Measurements from ENCODE around the gene SLC25A21.
A peak's percentile ranks its signal among the peaks of the same experiment; 100 is the strongest.

Gene SLC25A21

DNA sequence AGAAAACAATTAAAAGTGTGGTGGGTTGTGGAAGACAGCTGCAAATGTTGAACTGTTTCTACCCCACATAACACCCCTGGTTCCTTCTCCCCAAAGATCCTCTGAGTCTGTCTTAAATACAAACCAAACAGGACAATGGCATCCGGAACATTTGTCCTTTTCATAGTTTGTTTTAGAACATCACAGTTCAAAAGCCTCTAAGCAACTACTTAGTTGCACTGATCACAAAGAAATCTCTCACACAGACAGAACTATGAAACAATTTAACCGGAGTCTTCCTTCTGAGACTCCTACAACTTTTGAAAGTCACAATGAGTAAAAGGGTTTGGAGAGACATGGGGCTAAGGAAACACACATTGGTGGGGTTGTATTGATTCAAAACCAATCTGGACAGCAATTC lies 125.6 kb downstream of the SLC25A21 start:
- TF ChIP-seq, protein P1, sequence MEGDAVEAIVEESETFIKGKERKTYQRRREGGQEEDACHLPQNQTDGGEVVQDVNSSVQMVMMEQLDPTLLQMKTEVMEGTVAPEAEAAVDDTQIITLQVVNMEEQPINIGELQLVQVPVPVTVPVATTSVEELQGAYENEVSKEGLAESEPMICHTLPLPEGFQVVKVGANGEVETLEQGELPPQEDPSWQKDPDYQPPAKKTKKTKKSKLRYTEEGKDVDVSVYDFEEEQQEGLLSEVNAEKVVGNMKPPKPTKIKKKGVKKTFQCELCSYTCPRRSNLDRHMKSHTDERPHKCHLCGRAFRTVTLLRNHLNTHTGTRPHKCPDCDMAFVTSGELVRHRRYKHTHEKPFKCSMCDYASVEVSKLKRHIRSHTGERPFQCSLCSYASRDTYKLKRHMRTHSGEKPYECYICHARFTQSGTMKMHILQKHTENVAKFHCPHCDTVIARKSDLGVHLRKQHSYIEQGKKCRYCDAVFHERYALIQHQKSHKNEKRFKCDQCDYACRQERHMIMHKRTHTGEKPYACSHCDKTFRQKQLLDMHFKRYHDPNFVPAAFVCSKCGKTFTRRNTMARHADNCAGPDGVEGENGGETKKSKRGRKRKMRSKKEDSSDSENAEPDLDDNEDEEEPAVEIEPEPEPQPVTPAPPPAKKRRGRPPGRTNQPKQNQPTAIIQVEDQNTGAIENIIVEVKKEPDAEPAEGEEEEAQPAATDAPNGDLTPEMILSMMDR (conservative IDR thresholded peaks at IDR 0.05; ENCODE audit: low read depth, low read length): no peak
- DNase-seq (ENCODE audit: low read depth): no peak
- no peak overlapping the region for H3K4me3 ChIP-seq (ENCODE audit: low read length)

DNA sequence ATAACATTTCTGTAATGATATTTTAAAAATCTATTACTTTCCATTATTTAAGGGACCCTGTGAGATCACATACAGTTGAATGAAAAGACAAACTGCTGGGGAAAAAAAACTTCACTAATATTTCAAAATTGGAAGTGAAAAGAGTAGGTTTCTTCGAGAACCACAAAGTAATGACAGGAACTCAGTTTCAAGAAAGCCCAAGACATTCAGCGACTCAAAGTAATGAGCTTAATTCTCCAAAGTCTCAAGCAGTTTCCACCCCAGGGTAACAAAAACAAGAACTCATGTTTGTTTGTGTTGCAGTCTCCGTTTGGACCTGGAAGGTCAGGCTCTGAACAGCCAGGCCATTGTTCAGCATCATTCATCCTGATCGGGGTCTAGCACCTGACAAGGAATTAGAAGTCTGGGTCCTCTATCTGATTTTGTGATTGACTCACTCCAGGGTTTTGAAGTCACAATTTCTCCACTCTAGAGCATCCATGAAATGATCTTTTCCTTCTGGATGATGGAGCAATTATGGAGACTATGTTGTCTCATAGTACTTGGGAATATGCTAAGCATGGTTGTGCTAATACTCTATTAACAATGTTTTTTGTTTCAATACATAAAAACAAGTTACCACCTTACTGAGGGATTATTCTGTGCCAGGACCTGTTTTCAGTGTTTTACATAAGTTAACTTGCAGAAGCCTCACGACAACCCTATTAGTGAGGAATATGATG lies 126.9 kb downstream of the SLC25A21 start:
- no peak overlapping the region for H3K4me3 ChIP-seq (ENCODE audit: low read length)
- TF ChIP-seq, protein P1 (conservative IDR thresholded peaks at IDR 0.05; ENCODE audit: low read depth, low read length): no peak
- DNase-seq (ENCODE audit: low read depth): no peak

DNA sequence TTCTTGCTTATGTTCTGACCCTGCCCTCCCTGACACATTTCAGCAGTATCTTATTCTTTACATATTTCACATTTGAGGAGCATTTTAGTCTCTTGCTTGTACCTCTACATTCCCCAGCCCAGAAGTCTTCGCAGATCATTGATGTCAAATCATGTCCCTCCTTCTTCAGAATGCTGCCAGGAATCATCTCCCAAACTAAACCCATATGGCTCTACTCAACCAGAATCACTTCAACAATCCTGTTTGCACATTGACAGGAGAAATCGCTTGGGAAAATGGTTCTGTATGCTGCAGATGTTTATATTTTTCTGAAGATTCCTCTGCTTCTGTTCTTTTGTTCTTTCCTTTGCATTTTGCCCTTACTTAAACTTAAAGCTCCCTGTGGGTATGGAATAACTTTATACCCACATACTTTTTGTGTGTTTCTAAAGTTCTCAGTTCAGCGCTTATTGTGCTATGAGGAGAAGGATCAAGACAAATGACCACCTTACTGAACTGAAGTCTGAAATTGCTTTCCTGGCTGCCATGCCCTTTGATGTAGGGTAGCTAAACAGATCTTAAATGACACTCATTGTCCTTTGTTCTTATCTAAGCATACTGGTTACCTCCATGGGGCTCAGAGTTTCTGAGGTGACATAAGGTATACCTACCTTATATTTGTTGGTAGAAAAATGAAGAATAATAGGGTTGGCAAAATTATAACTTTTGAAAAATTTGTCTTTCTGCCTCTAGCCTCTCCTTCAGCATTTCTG lies 134.6 kb downstream of the SLC25A21 start:
- TF ChIP-seq, protein P1 (conservative IDR thresholded peaks at IDR 0.05; ENCODE audit: low read depth, low read length): no peak
- H3K4me3 ChIP-seq (ENCODE audit: low read length): no peak overlapping the region
- no peak for DNase-seq (ENCODE audit: low read depth)

DNA sequence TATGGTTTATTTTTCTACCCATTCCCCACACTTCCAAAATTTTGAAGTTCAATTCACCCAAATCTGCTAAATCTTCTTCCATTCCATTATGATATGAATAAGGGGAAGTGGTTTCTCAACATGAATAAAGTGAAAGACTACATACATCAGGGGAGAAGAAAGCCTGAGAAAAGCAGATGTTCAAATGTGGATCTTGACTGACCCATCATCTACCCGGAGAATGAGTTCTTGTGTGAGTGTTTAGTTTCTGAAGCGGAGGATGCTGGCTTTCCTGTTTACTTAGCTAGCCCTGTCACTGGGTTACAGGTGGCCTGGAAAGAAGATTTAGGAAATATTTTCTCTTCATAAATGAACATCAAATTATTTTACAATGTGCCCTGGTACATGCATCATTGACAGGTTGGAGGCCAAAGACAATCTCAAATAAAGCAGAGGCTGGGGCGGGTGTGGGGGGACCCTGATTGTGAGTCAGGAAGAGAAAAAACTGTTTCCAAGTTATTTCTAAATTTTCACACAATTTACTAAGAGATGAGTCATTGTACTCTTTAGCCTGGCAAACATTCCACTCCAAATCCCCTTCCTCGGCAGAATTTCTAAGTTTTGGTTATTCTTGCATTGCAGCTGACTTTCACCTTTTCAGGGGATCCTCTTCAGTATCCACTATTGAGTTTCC lies 135.6 kb downstream of the SLC25A21 start:
- DNase-seq (ENCODE audit: low read depth): peak; percentile 29
- no peak overlapping the region for H3K4me3 ChIP-seq (ENCODE audit: low read length)
- TF ChIP-seq, protein P1 (conservative IDR thresholded peaks at IDR 0.05; ENCODE audit: low read depth, low read length): no peak

DNA sequence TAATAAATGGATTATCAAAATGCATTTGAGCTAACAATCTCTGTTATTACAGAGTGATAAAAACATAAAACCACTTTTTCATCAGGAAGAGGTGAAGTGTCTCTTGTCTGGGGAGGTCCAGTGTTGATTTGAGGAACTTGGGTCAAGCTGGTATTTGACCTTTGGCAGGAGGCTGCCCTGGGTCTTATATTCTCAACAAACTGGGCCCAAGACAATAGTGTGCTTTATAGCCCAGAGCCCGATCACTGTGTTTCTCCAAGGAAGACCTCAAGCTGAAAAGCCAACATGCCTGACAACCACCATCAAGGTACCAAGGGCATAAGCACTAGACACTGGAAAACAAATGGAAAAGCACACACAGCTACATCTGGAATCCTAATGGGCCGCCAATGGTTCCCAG lies 137.0 kb downstream of the SLC25A21 start:
- TF ChIP-seq, protein P1 (conservative IDR thresholded peaks at IDR 0.05; ENCODE audit: low read depth, low read length): no peak
- DNase-seq (ENCODE audit: low read depth): no peak
- H3K4me3 ChIP-seq (ENCODE audit: low read length): no peak overlapping the region

DNA sequence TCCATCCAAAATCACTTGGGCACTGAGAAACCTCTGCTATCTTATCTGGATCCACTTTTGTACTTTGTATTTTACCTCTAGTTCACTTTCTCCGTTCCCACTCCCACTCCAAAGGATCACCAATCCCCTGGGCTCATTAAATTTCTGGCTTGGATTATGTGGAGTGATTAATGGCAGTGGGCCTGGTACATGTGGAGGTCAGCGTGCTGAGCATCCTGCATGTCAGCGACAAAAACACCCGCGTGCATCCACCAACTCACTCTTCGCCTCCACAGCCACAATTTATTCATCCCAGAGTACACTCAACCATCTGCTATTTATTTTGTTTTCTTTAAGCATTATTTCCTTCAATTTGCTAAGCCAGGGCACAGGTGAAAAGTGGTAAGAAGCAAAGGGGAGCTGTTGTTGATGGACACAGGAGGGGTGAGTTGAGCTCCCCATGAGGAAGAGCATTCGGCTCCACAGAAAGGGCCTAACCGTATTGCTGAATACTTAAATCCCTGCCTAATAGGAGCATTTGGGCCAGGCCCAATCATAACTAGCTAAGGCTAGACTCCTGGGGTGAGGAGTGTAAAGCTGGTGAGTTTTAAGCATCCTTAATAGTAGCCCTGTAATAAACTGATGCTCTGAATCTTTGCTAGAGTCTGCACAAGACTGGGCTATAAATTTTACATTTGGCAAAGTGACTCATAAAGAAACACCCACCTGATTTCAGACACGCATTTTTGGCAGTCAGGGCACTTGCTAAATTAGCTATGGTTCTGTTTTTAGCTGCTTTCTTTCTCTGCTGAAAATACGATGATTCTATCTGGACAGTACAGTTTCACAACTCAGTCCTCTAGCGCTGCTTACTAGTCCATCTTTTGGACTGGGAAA lies 137.8 kb downstream of the SLC25A21 start:
- DNase-seq (ENCODE audit: low read depth): no peak
- TF ChIP-seq, protein P1 (conservative IDR thresholded peaks at IDR 0.05; ENCODE audit: low read depth, low read length): no peak
- no peak overlapping the region for H3K4me3 ChIP-seq (ENCODE audit: low read length)
